Motor neuron (in vitro differentiated cells): Measurements from ENCODE around the gene MYBBP1A. TPM values are rescaled to one million over a fixed set of nuclear protein-coding genes. Genes with fewer than 3 reads are reported as not detected.
A peak's percentile ranks its signal among the peaks of the same experiment; 100 is the strongest.

ENCODE experiments used
- ATAC-seq, 8 experiments: fragments of 200-7000 bp; cut with Tn5 transposase; replicated peaks in 6 of 8; 2 replicates each; pipeline ENCODE4 v1.8.0; 2021; ENCODE audit warnings: mild to moderate bottlenecking in 8 of 8, moderate library complexity in 8 of 8
- H3K27ac ChIP-seq, 2 donors: fragments of 250-450 bp; sonication (Bioruptor Pico); 2 replicates each; pipeline ENCODE4 v1.9.0; 2021; ENCODE audit warnings: antibody characterized with exemption in 2 of 2, mild to moderate bottlenecking in 2 of 2, moderate library complexity in 1 of 2
- H3K4me1 ChIP-seq, 2 donors: fragments of 250-450 bp; sonication (Bioruptor Pico); replicated peaks in 1 of 2; 2 replicates each; pipeline ENCODE4 v1.6.1; 2021; ENCODE audit warnings: antibody characterized with exemption in 2 of 2, mild to moderate bottlenecking in 2 of 2, moderate library complexity in 1 of 2
- H3K4me3 ChIP-seq, 5 donors: fragments of 250-450 bp; sonication (Bioruptor Pico); 2 replicates each; pipeline ENCODE4 v1.9.0; 2021; ENCODE audit warnings: antibody characterized with exemption in 5 of 5, mild to moderate bottlenecking in 5 of 5, moderate library complexity in 4 of 5
- WGBS, 10 experiments: fragments of 450-650 bp; shearing (Covaris generic); methylation state at CpG; one replicate each; pipeline ENCODE4 v1.0.0; 2022; 5-methylcytosine and 5-hydroxymethylcytosine counted together
- in situ Hi-C, 9 experiments: fragments of 400-800 bp; cut with MboI; loops; one replicate each; pipeline ENCODE4 v1.15.0; 2021; ENCODE audit warnings: low sequenced_read_pairs in 9 of 9, low pct_unique_long_range_greater_than_20kb in 2 of 9; ENCODE audit not compliant: unreplicated experiment in 9 of 9
- total RNA-seq, 8 experiments: library from RNA; unstranded; fragments of 300-600 nt; gene quantifications; 2 replicates each; pipeline versions ENCODE4 v1.2.3 to v1.2.4, GENCODE V29; 2022

The MYBBP1A gene
- total RNA-seq, 8 experiments from 2014 or later: 25.8 to 111 (median 38.2) TPM

DNA sequence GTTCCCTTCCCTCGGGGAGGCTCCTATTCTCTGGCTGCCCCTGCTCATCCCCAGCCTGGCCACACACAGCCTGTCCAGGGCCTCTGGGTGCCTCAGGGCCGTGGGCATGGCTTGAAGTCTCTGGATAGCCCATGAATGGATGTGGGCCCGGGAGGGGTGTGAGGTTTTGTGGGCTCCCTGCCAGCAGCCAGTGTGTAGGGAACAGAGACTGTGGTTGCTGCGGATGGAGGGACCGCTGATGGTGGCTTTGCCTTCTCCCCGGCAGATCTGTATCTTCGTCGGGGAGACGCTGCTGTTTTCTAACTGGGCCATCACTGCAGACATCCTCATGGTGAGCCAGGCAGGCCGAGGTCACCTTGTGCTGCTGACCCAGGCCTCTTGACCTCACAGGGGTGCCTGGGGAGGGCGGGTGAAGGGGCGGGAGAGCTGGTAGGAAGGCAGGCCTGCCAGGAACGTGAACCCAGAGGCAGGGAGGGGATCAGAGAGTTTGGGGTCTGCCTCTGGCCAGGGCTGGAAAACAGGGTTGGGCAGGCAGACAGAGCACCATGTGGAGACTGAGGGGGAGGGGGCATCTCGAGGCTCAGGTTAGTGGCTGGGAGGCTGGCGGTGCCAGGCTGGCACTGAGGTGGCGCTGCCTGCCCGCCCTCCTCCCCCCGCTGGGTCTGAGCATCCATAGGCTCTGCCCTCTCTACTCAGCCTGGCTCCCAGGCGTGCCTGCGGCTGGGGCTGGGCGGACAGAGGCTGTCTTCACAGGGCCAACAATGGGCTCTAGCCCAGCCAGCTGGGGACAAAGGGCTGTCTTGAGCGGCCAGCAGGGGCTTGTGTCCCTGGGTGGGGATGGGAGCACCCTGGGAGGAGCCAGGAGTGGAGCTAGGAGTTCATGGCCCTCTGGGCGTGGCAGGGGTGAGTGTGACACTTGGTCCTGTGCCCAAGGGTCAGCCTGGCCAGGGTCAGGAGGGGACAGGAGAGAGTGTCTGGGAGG is 21.4 kb downstream of the MYBBP1A start:
- H3K4me1 ChIP-seq: peaks cover 11 to 26% of the 10 kb centered on the region in 2 donors
- WGBS, 10 experiments: 20 to 42% methylated on average over 1 to 2 of the region's 23 CpGs; no CpG with 5 or more reads in 8 of the 10 experiments
- no peak overlapping the region for H3K4me3 ChIP-seq
- in situ Hi-C loops: no loop called here
- peak overlapping the region in 1 of 2 donors; percentile 18 for H3K27ac ChIP-seq
- peak; percentile 0 to 79 (median 57) for ATAC-seq

DNA sequence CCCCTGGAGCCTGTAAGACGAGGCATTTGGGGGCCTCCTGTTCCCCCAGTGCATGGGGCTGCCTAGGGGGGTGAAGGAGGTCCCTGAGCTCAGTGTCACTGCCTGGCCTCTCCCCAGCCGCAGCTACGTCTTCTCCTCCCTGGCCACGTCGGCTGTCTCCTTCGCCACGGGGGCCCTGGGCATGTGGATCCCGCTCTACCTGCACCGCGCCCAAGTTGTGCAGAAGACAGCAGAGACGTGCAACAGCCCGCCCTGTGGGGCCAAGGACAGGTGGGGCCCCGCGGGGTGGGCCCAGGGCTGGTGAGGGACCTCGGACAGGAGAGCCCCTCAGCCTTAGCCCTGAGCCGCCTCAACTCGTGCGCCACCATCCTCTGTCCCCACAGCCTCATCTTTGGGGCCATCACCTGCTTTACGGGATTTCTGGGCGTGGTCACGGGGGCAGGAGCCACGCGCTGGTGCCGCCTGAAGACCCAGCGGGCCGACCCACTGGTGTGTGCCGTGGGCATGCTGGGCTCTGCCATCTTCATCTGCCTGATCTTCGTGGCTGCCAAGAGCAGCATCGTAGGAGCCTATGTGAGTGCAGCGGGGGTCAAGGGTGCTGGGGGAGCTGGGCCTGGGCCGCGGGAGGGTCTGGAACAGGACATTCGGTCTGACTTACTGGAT is 22.2 kb downstream of the MYBBP1A start:
- Histone ChIP-seq H3K4me3 (no peak overlapping the region), H3K4me1 (peaks cover 11 to 26% of the 10 kb centered on the region in 2 donors), H3K27ac (no peak overlapping the region)
- in situ Hi-C loops: no loop called here
- WGBS, 10 experiments: 33 to 100% methylated on average over 1 to 3 of the region's 33 CpGs; no CpG with 5 or more reads in 8 of the 10 experiments
- no peak for ATAC-seq

GRCh38 chr17:4531988-4532736 is 23.0 kb downstream of the MYBBP1A start:
- Histone ChIP-seq H3K27ac (no peak overlapping the region), H3K4me1 (peaks cover 11 to 26% of the 10 kb centered on the region in 2 donors), H3K4me3 (no peak overlapping the region)
- in situ Hi-C loops: no loop called here
- WGBS, 10 experiments: 64 to 100% (median 87%) methylated on average over 1 to 9 of the region's 17 CpGs
- ATAC-seq: no peak

DNA sequence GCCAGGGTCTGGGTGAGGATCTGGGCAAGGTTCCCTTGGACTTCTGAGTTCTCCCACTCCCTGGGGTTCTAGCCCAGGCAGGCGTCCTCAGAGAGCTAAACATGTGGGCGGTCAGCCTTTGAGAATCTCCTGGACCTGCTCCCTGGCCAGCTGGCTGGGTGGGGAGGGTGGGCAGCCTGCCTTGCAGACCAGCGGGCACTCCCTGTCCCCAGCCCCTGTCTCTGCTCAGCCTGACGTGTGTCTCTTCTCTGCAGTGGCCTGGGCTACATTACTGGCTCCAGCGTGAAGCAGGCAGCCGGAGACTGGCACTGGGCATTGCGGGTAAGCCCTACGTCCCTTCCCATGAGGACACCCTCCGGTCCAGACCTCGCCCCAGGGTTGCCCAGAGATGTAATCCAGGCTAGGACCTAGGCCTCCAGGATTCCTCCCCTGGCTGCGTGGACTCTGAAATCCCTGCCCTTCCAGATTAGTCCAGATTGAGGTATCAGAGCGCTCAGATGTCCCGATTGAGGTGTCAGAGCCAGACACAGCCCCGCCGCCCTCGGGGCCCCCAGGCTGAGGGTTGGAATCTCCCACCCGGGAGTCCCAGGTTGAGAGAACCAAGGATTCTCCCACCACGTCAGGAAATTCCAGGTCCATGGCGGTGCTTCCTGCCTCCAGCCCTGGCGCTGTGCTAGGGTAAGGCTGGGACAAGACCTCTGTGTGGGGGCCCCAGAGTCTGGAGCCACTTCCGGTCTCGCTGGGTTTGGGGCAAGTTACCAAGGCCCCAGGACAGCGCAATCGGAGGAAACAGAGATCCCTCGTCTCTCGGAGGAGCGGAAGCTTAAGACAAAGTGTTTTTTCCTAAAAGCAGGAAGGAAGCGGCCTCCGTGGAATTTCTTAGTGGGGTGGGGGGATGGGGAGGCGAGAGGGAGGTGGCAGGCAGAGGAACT is 24.1 kb downstream of the MYBBP1A start:
- ATAC-seq: no peak
- WGBS, 10 experiments: 40 to 87% (median 68%) methylated on average over 1 to 11 of the region's 30 CpGs; no CpG with 5 or more reads in 5 of the 10 experiments
- peaks cover 11 to 19% of the 10 kb centered on the region in 2 donors for H3K4me1 ChIP-seq
- no peak overlapping the region for H3K27ac ChIP-seq
- no peak overlapping the region for H3K4me3 ChIP-seq
- in situ Hi-C loops: no loop called here

DNA sequence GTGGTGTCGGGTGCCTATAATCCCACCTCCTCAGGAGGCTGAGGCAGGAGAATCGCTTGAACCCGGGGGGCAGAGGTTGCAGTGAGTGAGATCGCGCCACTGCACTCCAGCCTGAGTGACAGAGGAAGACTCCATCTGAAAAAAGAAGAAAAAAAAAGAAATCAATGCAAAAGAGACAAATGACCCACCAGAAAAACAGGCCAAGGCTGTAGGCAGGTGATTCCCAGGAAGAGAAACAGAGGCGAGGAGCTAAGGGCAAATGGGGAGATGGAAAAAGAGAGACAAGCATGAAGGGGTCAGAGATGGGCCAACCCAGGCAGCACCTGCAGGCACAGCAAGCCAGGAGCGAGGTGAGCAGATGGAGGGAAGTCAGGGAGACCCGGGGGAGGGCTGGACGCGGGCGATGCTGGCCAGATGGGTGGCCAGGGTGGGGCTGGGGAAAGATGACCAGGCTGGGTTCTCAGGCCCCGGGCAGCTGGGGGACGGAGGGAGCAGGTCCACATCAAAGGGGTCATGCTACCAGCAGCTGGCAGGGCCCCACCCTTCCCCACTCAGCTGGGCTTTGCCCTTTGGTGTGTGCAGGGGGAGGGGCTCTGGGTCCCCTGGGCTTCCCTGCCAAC is 25.5 kb downstream of the MYBBP1A start:
- WGBS, 10 experiments: 7 to 100% (median 81%) methylated on average over 1 to 6 of the region's 13 CpGs; no CpG with 5 or more reads in 1 of the 10 experiments
- in situ Hi-C loops: no loop called here
- Histone ChIP-seq H3K4me1 (peaks cover 8 to 10% of the 10 kb centered on the region in 2 donors), H3K4me3 (no peak overlapping the region), H3K27ac (no peak overlapping the region)
- ATAC-seq: no peak

GRCh38 chr17:4527566-4528125 is 27.5 kb downstream of the MYBBP1A start:
- H3K4me1 ChIP-seq: peaks cover 6 to 7% of the 10 kb centered on the region in 2 donors
- in situ Hi-C loops: no loop called here
- no peak overlapping the region for H3K27ac ChIP-seq
- 8 to 62% (median 31%) methylated on average over 2 to 10 of the region's 12 CpGs for WGBS, 10 experiments
- peak in 2 of 8 experiments; percentile 17 to 66 for ATAC-seq
- no peak overlapping the region for H3K4me3 ChIP-seq

DNA sequence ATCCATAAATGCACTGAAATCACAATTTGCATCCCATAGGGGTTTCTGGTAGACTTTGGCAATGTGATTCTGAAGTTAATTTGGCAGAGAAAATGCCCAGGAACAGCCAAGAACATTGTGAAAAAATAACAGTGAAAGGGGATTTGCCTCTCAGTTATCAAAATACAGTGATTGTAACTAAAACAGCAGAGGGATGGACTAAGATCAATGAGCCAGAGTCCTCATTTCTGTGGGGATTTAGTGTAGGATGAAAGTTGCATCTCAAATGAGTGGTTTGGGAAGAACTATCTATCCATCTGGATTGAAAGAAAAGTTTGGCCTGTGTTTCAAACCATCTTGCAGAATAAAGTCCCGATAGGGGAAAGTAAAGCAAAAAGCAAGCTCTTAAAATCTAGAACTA is 28.1 kb downstream of the MYBBP1A start:
- H3K27ac ChIP-seq: no peak overlapping the region
- WGBS, 10 experiments: 0 to 80% (median 55%) methylated on average over 1 of the region's 1 CpG; no CpG with 5 or more reads in 1 of the 10 experiments
- in situ Hi-C loops: no loop called here
- ATAC-seq: no peak
- H3K4me1 ChIP-seq: peaks cover 11 to 12% of the 10 kb centered on the region in 2 donors
- no peak overlapping the region for H3K4me3 ChIP-seq

DNA sequence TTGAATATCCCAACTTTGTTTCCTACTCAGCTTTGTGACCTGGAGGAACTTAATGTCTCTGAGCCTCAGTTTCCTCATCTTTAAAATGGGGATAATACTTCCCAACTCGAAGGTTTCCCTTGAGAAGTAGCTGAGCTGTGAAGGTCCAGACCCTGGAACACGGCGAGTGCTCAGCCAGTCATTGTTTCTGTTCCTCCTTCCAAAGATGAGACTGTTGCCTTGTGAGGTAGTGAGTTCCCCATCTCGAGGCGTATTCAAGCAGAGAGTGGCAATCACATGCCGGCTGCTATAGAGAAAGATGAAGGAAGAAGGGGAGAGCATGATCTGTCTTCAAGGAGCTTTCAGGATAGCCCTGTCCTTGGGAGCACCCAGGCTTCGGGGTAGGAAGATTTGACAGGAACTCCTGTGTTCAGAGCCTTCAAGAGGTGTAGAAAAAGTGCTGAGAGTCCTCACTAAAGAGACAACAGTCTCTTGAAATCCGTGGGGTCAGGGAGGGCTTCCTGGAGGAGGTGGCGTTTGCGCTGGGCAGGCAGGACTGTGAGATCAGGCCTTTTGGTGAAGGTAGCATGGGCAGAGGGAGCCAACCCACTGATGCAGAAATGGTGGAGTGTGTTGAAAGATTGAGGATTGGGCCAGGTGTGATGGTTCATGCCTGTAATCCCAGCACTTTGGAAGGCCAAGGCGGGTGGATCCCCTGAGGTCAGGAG is 29.3 kb downstream of the MYBBP1A start:
- 48 to 100% (median 72%) methylated on average over 3 to 11 of the region's 11 CpGs; no CpG with 5 or more reads in 1 of the 10 experiments for WGBS, 10 experiments
- in situ Hi-C loops: no loop called here
- ATAC-seq: no peak
- peaks cover 17 to 21% of the 10 kb centered on the region in 2 donors for H3K4me1 ChIP-seq
- no peak overlapping the region for H3K4me3 ChIP-seq
- no peak overlapping the region for H3K27ac ChIP-seq

DNA sequence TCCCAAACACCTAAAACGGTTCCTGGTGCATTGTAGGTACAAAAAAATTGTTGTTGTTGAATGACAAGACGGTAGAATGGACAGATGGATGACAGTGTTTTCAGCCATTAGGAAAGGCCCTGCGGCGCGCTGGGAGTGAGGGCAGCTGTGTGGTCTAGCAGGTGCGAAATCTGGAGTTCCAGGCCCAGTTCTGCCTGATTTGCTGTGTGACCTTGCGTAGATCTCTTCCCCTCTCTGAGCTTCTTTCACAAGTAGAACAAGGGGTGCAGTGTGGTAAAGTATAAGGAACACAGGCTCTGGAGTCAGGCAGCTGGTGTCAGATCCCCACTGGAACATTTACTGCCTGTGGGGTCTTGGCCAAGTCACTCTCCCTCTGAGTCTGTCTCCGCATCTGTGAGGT is 31.2 kb downstream of the MYBBP1A start:
- no peak overlapping the region for H3K27ac ChIP-seq
- 17 to 84% (median 65%) methylated on average over 1 to 7 of the region's 8 CpGs; no CpG with 5 or more reads in 2 of the 10 experiments for WGBS, 10 experiments

DNA sequence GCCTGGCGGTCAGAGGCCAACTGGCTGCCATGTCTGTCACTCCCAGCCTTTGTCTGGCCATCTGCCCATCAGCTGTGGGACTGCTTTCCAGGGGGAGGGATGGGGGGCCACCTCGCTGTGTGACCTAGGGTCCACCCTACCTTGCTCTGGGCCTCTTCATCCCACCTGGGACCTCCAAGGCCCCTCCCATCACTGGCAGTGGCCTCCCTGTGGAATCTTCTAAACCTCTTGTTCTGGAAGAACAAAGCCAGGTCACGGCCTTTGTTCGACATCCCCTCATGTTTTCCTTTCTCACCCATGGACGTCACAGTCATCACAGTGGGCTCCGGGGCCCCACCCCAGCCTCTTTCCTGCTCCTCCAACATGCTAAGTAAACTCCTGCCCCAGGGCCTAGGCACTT is 32.5 kb downstream of the MYBBP1A start:
- in situ Hi-C loops: no loop called here
- Histone ChIP-seq H3K27ac (peak overlapping the region; percentile 23 to 40), H3K4me1 (peaks cover 35 to 40% of the 10 kb centered on the region in 2 donors), H3K4me3 (no peak overlapping the region)
- ATAC-seq: no peak
- WGBS, 10 experiments: 0 to 100% (median 61%) methylated on average over 1 to 5 of the region's 6 CpGs; no CpG with 5 or more reads in 6 of the 10 experiments

More for the DNA sequence above, 31.2 kb downstream of the MYBBP1A start:
- Histone ChIP-seq H3K4me3 (no peak overlapping the region), H3K4me1 (peaks cover 35 to 40% of the 10 kb centered on the region in 2 donors)
- no peak for ATAC-seq
- in situ Hi-C loops: no loop called here
